Small intestine (tissue), 7 donors: ENCODE data around the gene ZNF620. TPM values are rescaled to one million over a fixed set of nuclear protein-coding genes. Genes with fewer than 3 reads are reported as not detected.
"Not testable (repeated sequence)": the region's sequence is repeated elsewhere in the genome, so short reads cannot be mapped to it uniquely, and the experiment has no call there.

Experiments used
- DNase-seq, 2 donors: peaks; one replicate each; pipeline versions ENCODE4 v3.0.0 to v3.0.0-alpha.2; 2013
- FAIRE-seq: peaks from 2 replicates; lab custom pipeline; 2012; peaks lifted over from hg19 to GRCh38; lab: Jason Lieb, UNC
- H3K27ac ChIP-seq, 3 donors: one replicate each; pipeline ENCODE4 v1.5.1; 2013; ENCODE audit warnings: low read length in 2 of 3, mild to moderate bottlenecking in 2 of 3, control low read depth in 1 of 3, inconsistent platforms in 1 of 3, low read depth in 1 of 3, moderate library complexity in 1 of 3
- H3K27me3 ChIP-seq, 3 donors: one replicate each; pipeline ENCODE4 v1.6.1; 2013; ENCODE audit warnings: low read length in 3 of 3, inconsistent platforms in 1 of 3; ENCODE audit not compliant: control insufficient read depth in 3 of 3, insufficient read depth in 3 of 3
- H3K36me3 ChIP-seq, 3 donors: one replicate each; pipeline ENCODE4 v1.6.1; 2013; ENCODE audit warnings: low read length in 3 of 3, inconsistent platforms in 1 of 3, low read depth in 1 of 3, mild to moderate bottlenecking in 1 of 3, moderate library complexity in 1 of 3; ENCODE audit not compliant: control insufficient read depth in 3 of 3, insufficient read depth in 2 of 3
- H3K4me1 ChIP-seq, 3 donors: one replicate each; pipeline ENCODE4 v1.6.1; 2013; ENCODE audit warnings: low read length in 2 of 3, inconsistent platforms in 1 of 3, low read depth in 1 of 3, mild to moderate bottlenecking in 1 of 3, moderate library complexity in 1 of 3; ENCODE audit not compliant: control insufficient read depth in 3 of 3, insufficient read depth in 2 of 3
- H3K4me3 ChIP-seq, 3 donors: one replicate each; pipeline ENCODE4 v1.5.1; 2013; ENCODE audit warnings: low read length in 3 of 3, control low read depth in 1 of 3, inconsistent platforms in 1 of 3, low read depth in 1 of 3, mild to moderate bottlenecking in 1 of 3, moderate library complexity in 1 of 3
- H3K9me3 ChIP-seq, 2 donors: one replicate each; pipeline ENCODE4 v1.6.1; 2013; ENCODE audit warnings: low read depth in 1 of 2, low read length in 1 of 2; ENCODE audit not compliant: control insufficient read depth in 2 of 2, insufficient read depth in 1 of 2
- WGBS, 3 donors: extraction: QIAGEN DNeasy Blood & Tissue Kit; methylation state at CpG; one replicate each; pipeline ENCODE4 v1.1.7; 2013; 5-methylcytosine and 5-hydroxymethylcytosine counted together
- polyA plus RNA-seq, 4 donors: library from polyadenylated mRNA; stranded (reverse) in 3 of 4; unstranded in 1 of 4; fragments of 200-250 nt in 3 of 4; fragments of 120-200 nt in 1 of 4; gene quantifications; one replicate each; pipeline versions ENCODE4 v1.2.1 to v1.2.3, GENCODE V29; 2013
- donor health status: healthy with polysubstance abuse.
- donor health status: control.
- donor health status: control.
- donor health status: Bipolar disorder and iron deficiency.
- donor health status: healthy.

ZNF620 gene
- polyA plus RNA-seq, 4 donors: 0.54 to 8.4 (median 2.1) TPM

DNA sequence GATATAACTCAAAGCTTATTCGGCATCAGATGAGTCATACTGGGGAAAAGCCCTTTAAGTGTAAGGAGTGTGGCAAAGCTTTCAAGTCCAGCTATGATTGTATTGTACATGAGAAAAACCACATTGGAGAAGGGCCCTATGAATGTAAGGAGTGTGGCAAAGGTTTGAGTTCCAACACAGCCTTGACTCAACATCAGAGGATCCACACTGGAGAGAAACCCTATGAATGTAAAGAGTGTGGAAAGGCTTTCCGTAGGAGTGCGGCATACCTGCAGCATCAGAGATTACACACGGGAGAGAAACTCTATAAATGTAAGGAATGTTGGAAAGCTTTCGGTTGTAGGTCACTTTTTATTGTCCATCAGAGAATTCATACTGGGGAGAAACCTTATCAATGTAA, 26.4 kb downstream of the ZNF620 start:
- H3K36me3 ChIP-seq: peaks cover 11 to 43% (median 40%) of the 10 kb centered on the region in 3 donors
- H3K4me1 ChIP-seq: no peaks in the 10 kb centered on the region
- 97 to 99% (median 98%) methylated on average over 5 of the region's 5 CpGs for WGBS, 3 donors
- H3K27ac ChIP-seq: no peak overlapping the region
- H3K27me3 ChIP-seq: no peaks in the 10 kb centered on the region
- H3K4me3 ChIP-seq: no peak overlapping the region
- FAIRE-seq: no peak
- H3K9me3 ChIP-seq: peaks cover 0 to 33% of the 10 kb centered on the region in 2 donors
- DNase-seq: no peak

DNA sequence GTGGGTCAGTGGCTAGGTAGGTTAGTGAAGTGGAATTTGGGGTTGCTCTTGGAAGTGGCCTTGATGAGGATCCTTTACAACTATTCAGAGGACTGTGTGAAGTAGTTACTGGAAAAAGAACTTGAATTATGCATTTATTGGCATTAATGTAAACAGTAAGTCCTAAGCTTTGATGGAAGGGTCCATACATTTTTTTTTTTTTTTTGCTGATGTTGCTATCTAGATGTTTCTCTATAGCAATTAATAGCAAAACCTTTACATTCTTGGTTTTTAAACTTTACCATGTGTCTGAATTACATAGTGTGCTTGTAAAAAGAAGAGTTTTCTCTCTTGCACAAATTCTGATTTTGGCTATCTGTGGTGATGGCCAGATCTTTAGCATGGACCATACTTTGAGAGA, 28.4 kb downstream of the ZNF620 start:
- no peaks in the 10 kb centered on the region for H3K4me1 ChIP-seq
- H3K9me3 ChIP-seq: peaks cover 0 to 44% of the 10 kb centered on the region in 2 donors
- no peak overlapping the region for H3K27ac ChIP-seq
- FAIRE-seq: no peak
- H3K27me3 ChIP-seq: no peaks in the 10 kb centered on the region
- H3K4me3 ChIP-seq: no peak overlapping the region
- peaks cover 11 to 43% (median 39%) of the 10 kb centered on the region in 3 donors for H3K36me3 ChIP-seq
- DNase-seq: no peak

DNA sequence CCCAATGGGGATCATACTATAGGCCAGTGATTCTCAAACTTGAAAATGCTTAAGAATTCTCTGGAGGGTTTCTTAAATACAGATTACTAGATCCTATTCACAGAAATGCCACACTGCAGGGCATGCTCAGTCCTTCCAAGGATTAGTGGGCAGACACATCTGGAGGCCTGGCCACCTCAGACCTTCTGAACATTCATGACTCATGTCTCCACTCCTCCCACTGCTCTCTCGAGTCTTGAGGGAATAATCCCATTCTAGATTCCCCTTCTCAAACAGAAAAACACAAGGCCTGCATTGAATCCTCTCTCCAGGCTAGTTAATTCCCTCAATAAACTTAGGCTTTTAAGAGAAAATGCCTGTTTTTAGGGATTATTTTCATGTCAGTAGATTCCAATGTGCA, 41.0 kb downstream of the ZNF620 start:
- FAIRE-seq: no peak
- 48 to 62% (median 48%) methylated on average over 1 of the region's 1 CpG for WGBS, 3 donors
- no peak for DNase-seq
- Histone ChIP-seq H3K4me1 (no peaks in the 10 kb centered on the region), H3K4me3 (no peak overlapping the region), H3K36me3 (no peaks in the 10 kb centered on the region), H3K27me3 (no peaks in the 10 kb centered on the region), H3K9me3 (peaks cover 0 to 7% of the 10 kb centered on the region in 2 donors), H3K27ac (no peak overlapping the region)

DNA sequence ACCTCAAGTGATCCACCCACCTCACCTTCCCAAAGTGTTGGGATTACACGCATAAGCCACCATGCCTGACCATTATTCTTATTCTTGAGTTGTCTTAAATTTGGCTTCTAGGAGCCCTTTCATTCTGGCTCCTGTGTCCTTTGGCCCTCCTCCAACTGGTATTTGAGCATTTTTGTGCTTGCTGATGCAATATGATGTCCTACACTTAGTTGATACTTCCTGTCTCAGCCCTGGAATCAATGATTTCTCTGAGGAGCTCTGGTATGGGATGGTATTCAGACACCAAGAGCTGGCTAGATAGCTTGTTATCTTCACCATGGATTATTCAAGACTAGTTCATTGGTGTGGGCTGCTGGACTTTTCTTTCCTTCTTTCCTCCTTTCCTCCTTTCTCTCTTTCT, 44.3 kb downstream of the ZNF620 start:
- Histone ChIP-seq H3K4me3 (no peak overlapping the region), H3K27me3 (no peaks in the 10 kb centered on the region), H3K4me1 (no peaks in the 10 kb centered on the region), H3K9me3 (peaks cover 0 to 7% of the 10 kb centered on the region in 2 donors), H3K36me3 (no peaks in the 10 kb centered on the region), H3K27ac (no peak overlapping the region)
- FAIRE-seq (no peak), DNase-seq (no peak)
- 95 to 97% (median 97%) methylated on average over 1 of the region's 1 CpG for WGBS, 3 donors

DNA sequence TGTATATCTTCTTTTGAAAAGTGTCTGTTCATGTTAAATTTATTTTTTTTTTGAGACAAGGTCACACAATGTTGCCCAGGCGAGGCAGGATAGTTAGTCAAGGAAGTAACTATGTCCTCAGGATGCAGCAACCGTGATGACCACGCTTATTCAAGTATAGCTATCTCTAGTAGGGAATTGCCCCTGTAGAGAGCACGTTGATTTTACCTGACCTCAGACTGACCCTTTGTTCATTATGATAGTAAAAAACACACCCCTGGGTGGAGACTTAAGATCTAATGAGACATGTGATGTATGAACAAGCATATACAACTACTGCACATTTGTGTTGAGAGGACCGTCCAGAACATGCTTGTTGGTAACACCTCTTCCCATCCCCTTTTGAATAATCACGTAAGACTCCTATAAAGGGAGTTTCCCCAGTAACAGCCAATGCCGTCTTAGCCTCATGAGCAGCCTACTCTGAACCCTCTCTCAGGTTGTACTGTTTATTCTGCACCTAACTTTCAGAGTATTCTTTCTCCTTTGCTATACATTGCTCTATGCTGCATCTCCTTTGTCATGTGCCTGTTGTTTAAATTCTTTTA, 51.8 kb downstream of the ZNF620 start:
- Histone ChIP-seq H3K27me3 (no peaks in the 10 kb centered on the region), H3K9me3 (no peaks in the 10 kb centered on the region), H3K4me3 (no peak overlapping the region), H3K4me1 (no peaks in the 10 kb centered on the region), H3K27ac (no peak overlapping the region), H3K36me3 (no peaks in the 10 kb centered on the region)
- no peak for FAIRE-seq
- no peak for DNase-seq
- 62 to 69% (median 67%) methylated on average over 7 of the region's 7 CpGs for WGBS, 3 donors

DNA sequence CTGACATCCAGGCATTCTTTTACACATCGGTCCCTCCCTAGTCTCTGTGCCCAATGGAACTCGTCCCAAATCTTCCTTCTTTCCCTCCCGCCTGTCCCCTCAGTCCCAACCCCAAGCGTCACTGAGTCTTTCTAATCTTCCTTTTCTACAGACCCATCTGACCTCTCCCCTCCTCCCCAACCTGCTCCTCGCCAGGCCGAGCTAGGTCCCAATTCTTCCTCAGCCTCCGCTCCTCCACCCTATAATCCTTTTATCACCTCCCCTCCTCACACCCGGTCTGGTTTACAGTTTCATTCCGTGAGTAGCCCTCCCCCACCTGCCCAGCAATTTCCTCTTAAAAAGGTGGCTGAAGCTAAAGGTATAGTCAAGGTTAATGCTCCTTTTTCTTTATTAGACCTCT, 56.6 kb downstream of the ZNF620 start:
- H3K27me3 ChIP-seq, H3K36me3 ChIP-seq, FAIRE-seq, H3K4me1 ChIP-seq, DNase-seq, H3K4me3 ChIP-seq, H3K27ac ChIP-seq, H3K9me3 ChIP-seq: not testable (repeated sequence)
- WGBS, 3 donors: 79 to 89% (median 81%) methylated on average over 9 of the region's 9 CpGs

DNA sequence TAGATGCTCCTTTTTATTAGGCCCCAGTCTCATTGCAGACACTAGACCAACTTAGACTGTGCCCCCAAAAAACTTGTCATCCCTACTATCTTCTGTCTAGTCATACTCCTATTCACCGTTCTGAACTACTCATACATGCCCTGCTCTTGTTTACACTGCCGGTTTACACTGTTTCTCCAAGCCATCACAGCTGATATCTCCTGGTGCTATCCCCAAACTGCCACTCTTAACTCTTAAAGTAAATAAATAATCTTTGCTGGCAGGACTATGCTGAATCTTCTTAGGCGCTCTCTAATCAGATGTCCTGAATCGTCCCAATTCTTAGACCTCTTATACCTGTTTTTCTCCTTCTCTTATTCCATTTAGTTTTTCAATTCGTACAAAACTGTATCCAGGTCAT, 59.8 kb downstream of the ZNF620 start:
- not testable (repeated sequence) for H3K27me3 ChIP-seq, H3K9me3 ChIP-seq, DNase-seq, H3K4me1 ChIP-seq, H3K4me3 ChIP-seq, H3K36me3 ChIP-seq, H3K27ac ChIP-seq, FAIRE-seq
- 72 to 78% (median 73%) methylated on average over 5 of the region's 5 CpGs for WGBS, 3 donors

DNA sequence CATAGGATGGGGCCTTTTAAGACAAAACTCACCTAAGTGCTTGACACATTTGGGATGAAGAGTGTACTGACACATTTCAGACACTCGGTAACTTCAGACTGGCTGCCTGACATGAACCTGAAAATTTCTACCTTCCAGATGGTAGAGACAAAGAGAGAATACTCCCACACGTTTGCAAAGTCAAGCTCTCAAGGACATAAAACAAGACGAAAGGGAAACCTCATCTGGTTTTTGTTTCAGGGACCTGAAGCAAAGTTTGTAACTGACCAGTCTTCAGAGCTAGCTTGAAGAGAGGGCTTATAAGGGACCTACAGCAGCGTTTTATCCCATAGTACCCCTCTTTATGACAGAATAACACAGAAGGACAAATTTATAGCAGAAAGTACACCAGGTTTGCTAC, 60.9 kb downstream of the ZNF620 start:
- FAIRE-seq (no peak), DNase-seq (no peak)
- H3K4me3 ChIP-seq: no peak overlapping the region
- H3K27me3 ChIP-seq: no peaks in the 10 kb centered on the region
- no peaks in the 10 kb centered on the region for H3K4me1 ChIP-seq
- peaks cover 1 to 2% of the 10 kb centered on the region in 2 donors for H3K9me3 ChIP-seq
- H3K27ac ChIP-seq: no peak overlapping the region
- 60 to 71% (median 60%) methylated on average over 4 of the region's 4 CpGs for WGBS, 3 donors
- H3K36me3 ChIP-seq: no peaks in the 10 kb centered on the region
